ENCODE data around the gene TAP1.

- TF ChIP-seq CTCF (IDR thresholded peaks at IDR 0.05) (no peak), POLR2AphosphoS5 (IDR thresholded peaks at IDR 0.05; ENCODE audit: low read depth, low read length) (no peak)
These were observed 34.1 kb upstream of the TAP1 start for GRCh38 chr6:32887616-32888015.

Measured in Panc1 (cell line).